K562 (cell line): ENCODE results near the gene JAKMIP1. TPM values are rescaled to one million over a fixed set of nuclear protein-coding genes. Genes with fewer than 3 reads are reported as not detected.

ENCODE experiments used
- ATAC-seq: fragments of 200-7000 bp; cut with Tn5 transposase; 3 replicates; pipeline ENCODE4 v1.9.1; 2020; ENCODE audit warnings: moderate library complexity
- BruUV-seq: library from RNA; stranded (reverse); fragments of 400-500 nt; replicated peaks from 2 replicates; lab custom pipeline; 2021; lab: Mats Ljungman, UMichigan
- CTCF ChIA-PET: fragments of 300-600 bp; formaldehyde crosslinking; extraction: SDS; loops from one replicate; lab custom pipeline; 2021; ENCODE audit warnings: low intra/inter-chr PET ratio; lab: Yijun Ruan, JAX
- POLR2A ChIA-PET: fragments of 300-600, 350-650 bp; sonication (Branson Sonifier 250); formaldehyde crosslinking; extraction: SDS; loops from one replicate; lab custom pipeline; 2021; ENCODE audit warnings: antibody characterized with exemption, inconsistent platforms; lab: Yijun Ruan, JAX
- DNase-seq, 4 experiments: peaks; one replicate each; pipeline versions ENCODE4 v3.0.0 to v3.0.0-alpha.2; 2011 to 2018; ENCODE audit warnings: low spot score in 3 of 4, mixed read lengths in 3 of 4; ENCODE audit errors: extremely low read depth in 1 of 4
- FAIRE-seq: peaks from 2 replicates; lab custom pipeline; 2011; peaks lifted over from hg19 to GRCh38; lab: Jason Lieb, UNC
- H2AFZ ChIP-seq: 2 replicates; pipeline ENCODE4 v1.6.0; 2011; ENCODE audit warnings: low read depth, low read length, control low read depth, inconsistent platforms
- H3K27ac ChIP-seq: fragments of 200-600 bp; 3 replicates; pipeline ENCODE4 v1.8.0; 2011; ENCODE audit warnings: low read depth, mild to moderate bottlenecking, control low read depth, inconsistent platforms, low read length, moderate library complexity, mixed read lengths; ENCODE audit errors: extremely low read depth
- H3K27me3 ChIP-seq, 2 experiments: fragments of 300-600 bp in 1 of 2; 2 replicates in 1 of 2; 3 replicates in 1 of 2; pipeline versions ENCODE4 v1.6.0 to v1.8.0; 2011; ENCODE audit warnings: inconsistent platforms in 2 of 2, low read length in 2 of 2, mild to moderate bottlenecking in 1 of 2, mixed read lengths in 1 of 2, moderate library complexity in 1 of 2; ENCODE audit not compliant: control insufficient read depth in 2 of 2, insufficient read depth in 2 of 2
- H3K36me3 ChIP-seq: fragments of 300-600 bp; 3 replicates; pipeline ENCODE4 v1.8.0; 2011; ENCODE audit warnings: mild to moderate bottlenecking, low read length, inconsistent platforms; ENCODE audit not compliant: control insufficient read depth, insufficient read depth
- H3K4me1 ChIP-seq, 2 experiments: fragments of 200-600 bp in 1 of 2; replicated peaks in 1 of 2; 2 replicates in 1 of 2; 3 replicates in 1 of 2; pipeline versions ENCODE4 v1.5.1 to v1.8.0; 2011; ENCODE audit warnings: inconsistent platforms in 2 of 2, low read length in 2 of 2, mild to moderate bottlenecking in 1 of 2, mixed read lengths in 1 of 2, moderate library complexity in 1 of 2; ENCODE audit not compliant: control insufficient read depth in 2 of 2, insufficient read depth in 2 of 2
- H3K4me2 ChIP-seq: 2 replicates; pipeline ENCODE4 v1.6.1; 2011; ENCODE audit warnings: low read length, control low read depth, inconsistent platforms, mixed read lengths; ENCODE audit not compliant: insufficient read depth
- H3K4me3 ChIP-seq: fragments of 200-600 bp; sonication (generic), shearing (Covaris generic); 2 replicates; pipeline ENCODE4 v1.5.1; 2016; ENCODE audit warnings: control low read depth, inconsistent platforms
- H3K79me2 ChIP-seq: fragments of 200-600 bp; 3 replicates; pipeline ENCODE4 v1.8.0; 2011; ENCODE audit warnings: low read length, inconsistent platforms; ENCODE audit not compliant: control insufficient read depth, insufficient read depth
- H3K9ac ChIP-seq, 2 experiments: 2 replicates each; pipeline versions ENCODE4 v1.6.0 to v1.6.1; 2011; ENCODE audit warnings: low read depth in 2 of 2, low read length in 2 of 2, control low read depth in 1 of 2, inconsistent platforms in 1 of 2, mild to moderate bottlenecking in 1 of 2, mixed read lengths in 1 of 2; ENCODE audit not compliant: insufficient read depth in 1 of 2
- H3K9me1 ChIP-seq: one replicate; pipeline ENCODE4 v1.6.0; 2011; ENCODE audit warnings: inconsistent platforms, mild to moderate bottlenecking, low read length, moderate library complexity; ENCODE audit not compliant: control insufficient read depth, insufficient read depth
- H3K9me3 ChIP-seq: replicated peaks from 2 replicates; pipeline ENCODE4 v1.5.1; 2011; ENCODE audit warnings: low read depth, low read length, inconsistent platforms; ENCODE audit not compliant: control insufficient read depth, insufficient read depth
- H4K20me1 ChIP-seq: replicated peaks from 2 replicates; pipeline ENCODE4 v1.6.1; 2011; ENCODE audit warnings: low read length, inconsistent platforms, mixed read lengths; ENCODE audit not compliant: control insufficient read depth, insufficient read depth
- BRD4 ChIP-seq: fragments of 200-600 bp; sonication (generic); IDR thresholded peaks from 2 replicates; pipeline ENCODE4 v1.6.1; 2017; ENCODE audit warnings: inconsistent platforms
- CCNT2 ChIP-seq: IDR thresholded peaks from 2 replicates; pipeline ENCODE4 v1.6.1; 2011; ENCODE audit warnings: borderline replicate concordance, low read depth, mild to moderate bottlenecking, moderate library complexity, mixed read lengths, low read length; ENCODE audit not compliant: insufficient read length; ENCODE audit errors: extremely low read depth
- FOXK1 ChIP-seq: sonication (generic); formaldehyde crosslinking; IDR thresholded peaks from 2 replicates; pipeline ENCODE4 v1.8.0; 2022; ENCODE audit warnings: missing genetic modification reagents, mild to moderate bottlenecking, borderline replicate concordance
- FOXP1 ChIP-seq: sonication (generic); formaldehyde crosslinking; IDR thresholded peaks from 2 replicates; pipeline ENCODE4 v1.8.0; 2022; ENCODE audit warnings: mild to moderate bottlenecking, missing genetic modification reagents
- HOXB6 ChIP-seq: fragments of 250-450 bp; sonication (Bioruptor Pico); IDR thresholded peaks from 2 replicates; pipeline ENCODE4 v1.5.1; 2022; ENCODE audit warnings: mild to moderate bottlenecking, borderline replicate concordance
- PATZ1 ChIP-seq: fragments of 250-450 bp; sonication (Bioruptor Pico); IDR thresholded peaks from 2 replicates; pipeline ENCODE4 v1.5.0; 2020; ENCODE audit warnings: mild to moderate bottlenecking, borderline replicate concordance
- SRSF7 ChIP-seq: fragments of 200-400 bp; formaldehyde crosslinking; optimal IDR thresholded peaks from 2 replicates; pipeline ENCODE3; 2017; ENCODE audit warnings: mild to moderate bottlenecking, low read depth, low read length
- ZBTB34 ChIP-seq: fragments of 250-450 bp; sonication (Bioruptor Pico); IDR thresholded peaks from 2 replicates; pipeline ENCODE4 v1.8.0; 2021; ENCODE audit warnings: mild to moderate bottlenecking, moderate library complexity
- ZNF239 ChIP-seq: fragments of 250-450 bp; sonication (Bioruptor Pico); IDR thresholded peaks from 2 replicates; pipeline ENCODE4 v1.4.0; 2020; ENCODE audit warnings: mild to moderate bottlenecking
- ZNF263 ChIP-seq: sonication (generic); formaldehyde crosslinking; IDR thresholded peaks from 2 replicates; pipeline ENCODE4 v1.8.0; 2022; ENCODE audit warnings: mild to moderate bottlenecking, missing genetic modification reagents, borderline replicate concordance
- ZNF583 ChIP-seq: fragments of 250-450 bp; sonication (Bioruptor Pico); IDR thresholded peaks from 2 replicates; pipeline ENCODE4 v1.4.0; 2020
- ZNF609 ChIP-seq: sonication (generic); formaldehyde crosslinking; IDR thresholded peaks from 2 replicates; pipeline ENCODE4 v1.8.1; 2023; ENCODE audit warnings: missing genetic modification reagents, mild to moderate bottlenecking, borderline replicate concordance
- ZNF740 ChIP-seq, 3 experiments: fragments of 200-800 bp in 1 of 3; sonication (Bioruptor generic) in 1 of 3; sonication (generic) in 1 of 3; formaldehyde crosslinking in 1 of 3; IDR thresholded peaks; 2 replicates each; pipeline versions ENCODE4 v1.6.1 to v1.8.0; 2016 to 2022; ENCODE audit warnings: mild to moderate bottlenecking in 2 of 3, missing compliant biosample characterization in 2 of 3, missing genetic modification characterization in 2 of 3, missing genetic modification reagents in 1 of 3
- WGBS: fragments of 100-300 bp; shearing (Covaris generic); methylation state at CpG from one replicate; pipeline ENCODE4 v1.1.6; 2016; ENCODE audit warnings: low coverage, mixed read lengths; ENCODE audit not compliant: insufficient coverage; ENCODE audit errors: missing lambda C conversion rate; 5-methylcytosine and 5-hydroxymethylcytosine counted together
- in situ Hi-C: fragments of 300-500 bp; cut with MboI; formaldehyde crosslinking; loops from 4 replicates; pipeline ENCODE4 v1.15.0; 2018; ENCODE audit warnings: inconsistent platforms, mixed read lengths
- intact Hi-C: fragments of 100-400 bp; cut with micrococcal nuclease; formaldehyde crosslinking; loops from 2 replicates; pipeline ENCODE4 v1.14.2; 2022
- polyA plus RNA-seq, 8 experiments: library from polyadenylated mRNA; depleted of rRNA in 4 of 8; stranded (reverse) in 5 of 8; unstranded in 3 of 8; fragments of >200 nt; fragmentation: Nextera tagmentation in 2 of 8; fragmentation: Illumina TruSeq in 1 of 8; extraction: Ambion mirVana in 2 of 8; extraction: Trizol in 1 of 8; gene quantifications; 2 replicates each; pipeline versions ENCODE4 v1.2.1 to v1.2.3, GENCODE V29; 2011 to 2014; ENCODE audit warnings: inconsistent platforms in 1 of 8, missing spikeins in 1 of 8
- total RNA-seq, 7 experiments: library from RNA; depleted of rRNA in 6 of 7; stranded (reverse); fragments of >200 nt in 6 of 7; fragmentation: Illumina TruSeq in 2 of 7; extraction: Trizol in 2 of 7; gene quantifications; 2 replicates each; pipeline versions ENCODE4 v1.2.1 to v1.2.3, GENCODE V29; 2011 to 2021; ENCODE audit warnings: low replicate concordance in 1 of 7

The JAKMIP1 gene
- total and polyA plus RNA-seq, 9 of the 15 experiments (the other 6 are each of a cell fraction or from before 2014, with no cell fraction given), result not detected

- DNase-seq (no peak), FAIRE-seq (no peak), ATAC-seq (no peak)
- Histone ChIP-seq H3K9me3 (no peaks in the 10 kb centered on the region), H2AFZ (no peak overlapping the region), H3K9me1 (peaks cover 4% of the 10 kb centered on the region), H3K27ac (no peak overlapping the region), H3K9ac (no peak overlapping the region), H4K20me1 (no peaks in the 10 kb centered on the region), H3K36me3 (no peaks in the 10 kb centered on the region), H3K4me1 (no peaks in the 10 kb centered on the region), H3K4me2 (no peak overlapping the region), H3K27me3 (peaks cover 0 to 29% of the 10 kb centered on the region in 2 experiments; a peak in 4 of 5 replicates), H3K4me3 (no peak overlapping the region), H3K79me2 (no peaks in the 10 kb centered on the region)
- in situ Hi-C loops, result no loop called here
- no TSS peak for BruUV-seq
- ChIA-PET POLR2A (no interaction called here), CTCF (no interaction called here)
- intact Hi-C loops, result no loop called here
- WGBS, result under 1% methylated on average over 9 of the region's 9 CpGs
- TF ChIP-seq HOXB6 (no peak), ZNF263 (CRISPR knock-in tag) (no peak), SRSF7 (no peak), ZNF239 (no peak), FOXK1 (CRISPR knock-in tag) (no peak), ZNF583 (CRISPR knock-in tag) (no peak), ZNF609 (CRISPR knock-in tag) (no peak), FOXP1 (CRISPR knock-in tag) (no peak), ZBTB34 (CRISPR knock-in tag) (no peak), CCNT2 (no peak), PATZ1 (CRISPR knock-in tag) (no peak), ZNF740 (CRISPR knock-in tag; IDR thresholded peaks at IDR 0.05) (no peak), ZNF740 (tag; IDR thresholded peaks at IDR 0.05) (no peak), BRD4 (no peak)
Measured at GRCh38 chr4:6157926-6158325, 42.4 kb downstream of the JAKMIP1 start.
